Adrenal gland (tissue), 12 donors: ENCODE results near the gene SHF. TPM values are rescaled to one million over a fixed set of nuclear protein-coding genes. Genes with fewer than 3 reads are reported as not detected.

Experiments used
- DNase-seq, 7 donors: peaks; one replicate each; pipeline ENCODE4 v3.0.0-alpha.2; 2019 to 2020
- H3K27ac ChIP-seq, 5 donors: fragments of 200-600 bp; sonication (generic) in 4 of 5; 1 replicate in 3 of 5; 2 replicates in 2 of 5; pipeline versions ENCODE4 v1.5.1 to v1.8.0; 2016 to 2020; ENCODE audit warnings: mild to moderate bottlenecking in 1 of 5
- H3K27me3 ChIP-seq: fragments of 200-600 bp; 2 replicates; pipeline ENCODE4 v1.8.0; 2021
- H3K36me3 ChIP-seq, 2 donors: fragments of 200-600 bp; replicated peaks in 1 of 2; 1 replicate in 1 of 2; 2 replicates in 1 of 2; pipeline versions ENCODE4 v1.5.1 to v1.8.0; 2018 to 2022
- H3K4me1 ChIP-seq, 2 donors: fragments of 200-600 bp; replicated peaks in 1 of 2; 1 replicate in 1 of 2; 2 replicates in 1 of 2; pipeline versions ENCODE4 v1.5.1 to v1.8.0; 2018 to 2021
- H3K4me3 ChIP-seq, 4 donors: fragments of 200-600 bp; sonication (generic) in 3 of 4; one replicate each; pipeline ENCODE4 v1.5.1; 2016 to 2018
- H3K9me3 ChIP-seq, 3 donors: fragments of 200-600 bp; sonication (generic) in 1 of 3; replicated peaks in 1 of 3; 1 replicate in 2 of 3; 2 replicates in 1 of 3; pipeline versions ENCODE4 v1.5.1 to v1.8.0; 2016 to 2021
- CTCF ChIP-seq, 6 experiments: fragments of 450-650 bp in 4 of 6; fragments of 200-600 bp in 2 of 6; sonication (generic) in 1 of 6; IDR thresholded peaks; 1 replicate in 5 of 6; 2 replicates in 1 of 6; pipeline versions ENCODE4 v1.5.1 to v1.8.0; 2016 to 2021; ENCODE audit warnings: antibody characterized with exemption in 6 of 6, mild to moderate bottlenecking in 2 of 6, moderate library complexity in 1 of 6
- POLR2A ChIP-seq, 2 donors: fragments of 450-650 bp; IDR thresholded peaks; one replicate each; pipeline ENCODE4 v1.6.1; 2017; ENCODE audit warnings: antibody characterized with exemption in 2 of 2, mild to moderate bottlenecking in 2 of 2, moderate library complexity in 1 of 2
- WGBS, 4 donors: extraction: QIAGEN DNeasy Blood & Tissue Kit in 2 of 4; methylation state at CpG; one replicate each; pipeline versions ENCODE4 v1.1.5 to v1.1.7; 2013 to 2017; 5-methylcytosine and 5-hydroxymethylcytosine counted together
- intact Hi-C, 2 donors: fragments of 100-400 bp; cut with DNase I; formaldehyde crosslinking; loops; one replicate each; pipeline versions ENCODE4 v1.14.1 to v1.15.0; 2022 to 2023
- polyA plus RNA-seq, 3 donors: library from polyadenylated mRNA; stranded (reverse); fragments of 200-250 nt in 2 of 3; fragments of 350-450 nt in 1 of 3; fragmentation: Illumina TruSeq in 1 of 3; extraction: RNeasy Lipid Tissue Mini Kit (QIAGEN cat#74804) in 1 of 3; gene quantifications; one replicate each; pipeline ENCODE4 v1.2.3, GENCODE V29; 2013 to 2014
- total RNA-seq, 9 donors: library from RNA; depleted of rRNA in 4 of 9; stranded (reverse); fragments of >200 nt in 4 of 9; fragments of 120-200 nt in 1 of 9; fragmentation: NEBNext Ultra II Directional in 1 of 9; extraction: Animal tissue kit (Norgen Biotek cat#: 25700) in 1 of 9; gene quantifications; one replicate each; pipeline versions ENCODE4 v1.1.0 to v1.2.4, GENCODE V29; 2013 to 2023
- donor health status: healthy with polysubstance abuse.
- donor health status: Bipolar disorder and iron deficiency.
- donor health status: DM: yes; HTN: yes; CAD: no.
- donor health status: DM: no; HTN: no; CAD: no.
- donor health status: DM: no; HTN: no; CAD: no.
- donor health status: DM: yes; HTN: yes; CAD: no.

The SHF gene
- total and polyA plus RNA-seq, 12 donors, result 3.2 to 30.0 (median 17.3) TPM

- no peaks in the 10 kb centered on the region for H3K27me3 ChIP-seq
- peak in 1 of 7 donors; percentile 31 for DNase-seq
- no peaks in the 10 kb centered on the region for H3K36me3 ChIP-seq
- TF ChIP-seq CTCF (IDR thresholded peaks at IDR 0.05) (no peak), POLR2A (IDR thresholded peaks at IDR 0.05) (no peak)
- H3K4me1 ChIP-seq, result peaks cover 13 to 21% of the 10 kb centered on the region in 2 donors
- H3K9me3 ChIP-seq, result no peaks in the 10 kb centered on the region
- peak overlapping the region in 2 of 4 donors; percentile 26 to 89 for H3K4me3 ChIP-seq
- peak overlapping the region in 4 of 5 donors; percentile 26 to 81 (median 54) for H3K27ac ChIP-seq
- intact Hi-C loops, result no loop called here
- WGBS, 4 donors, result 30 to 69% (median 38%) methylated on average over 13 to 42 of the region's 42 CpGs
Measured at GRCh38 chr15:45186771-45187577, 792 bp downstream of the SHF start.

GRCh38 chr15:45185903-45186770 lies 1.6 kb downstream of the SHF start:
- Histone ChIP-seq H3K4me3 (peak overlapping the region in 1 of 4 donors; percentile 89), H3K27ac (peak overlapping the region in 3 of 5 donors; percentile 33 to 81 (median 76)), H3K36me3 (no peaks in the 10 kb centered on the region), H3K27me3 (no peaks in the 10 kb centered on the region), H3K9me3 (no peaks in the 10 kb centered on the region), H3K4me1 (peaks cover 13 to 21% of the 10 kb centered on the region in 2 donors)
- WGBS, 4 donors, result 28 to 41% (median 32%) methylated on average over 5 to 8 of the region's 8 CpGs
- intact Hi-C loops, result no loop called here
- TF ChIP-seq CTCF (IDR thresholded peaks at IDR 0.05), result no peak
- no peak for TF ChIP-seq POLR2A (IDR thresholded peaks at IDR 0.05)
- DNase-seq, result peak in 1 of 7 donors; percentile 60

- no peak for DNase-seq
- Histone ChIP-seq H3K36me3 (no peaks in the 10 kb centered on the region), H3K27ac (peak overlapping the region in 2 of 5 donors; percentile 76 to 81), H3K4me1 (peaks cover 13 to 21% of the 10 kb centered on the region in 2 donors), H3K4me3 (no peak overlapping the region), H3K27me3 (no peaks in the 10 kb centered on the region), H3K9me3 (no peaks in the 10 kb centered on the region)
- intact Hi-C loops, result no loop called here
- TF ChIP-seq POLR2A (IDR thresholded peaks at IDR 0.05), result no peak
- no peak for TF ChIP-seq CTCF (IDR thresholded peaks at IDR 0.05)
- 91 to 96% (median 92%) methylated on average over 3 of the region's 3 CpGs for WGBS, 4 donors
Measured at GRCh38 chr15:45185069-45185779, 2.5 kb downstream of the SHF start.
